H1 (cell line): ENCODE data around the gene USE1. TPM values are rescaled to one million over a fixed set of nuclear protein-coding genes. Genes with fewer than 3 reads are reported as not detected.

Experiments
- CTCF ChIA-PET: fragments of 300-600 bp; sonication (Branson Sonifier 250); formaldehyde crosslinking; loops from one replicate; lab custom pipeline; 2021; ENCODE audit not compliant: partially characterized antibody; lab: Charles Lee
- POLR2A ChIA-PET: fragments of 300-600 bp; sonication (Branson Sonifier 250); formaldehyde crosslinking; loops from one replicate; lab custom pipeline; 2021; ENCODE audit warnings: inconsistent platforms; ENCODE audit not compliant: partially characterized antibody; lab: Charles Lee
- DNase-seq, 2 experiments: peaks; one replicate each; pipeline versions ENCODE4 v3.0.0 to v3.0.0-alpha.2; 2010 to 2022; ENCODE audit warnings: low spot score in 2 of 2, low read depth in 1 of 2, mixed read lengths in 1 of 2
- FAIRE-seq: peaks from 2 replicates; lab custom pipeline; 2011; peaks lifted over from hg19 to GRCh38; lab: Jason Lieb, UNC
- H2AFZ ChIP-seq: 2 replicates; pipeline ENCODE4 v1.8.1; 2012; ENCODE audit warnings: low read length, inconsistent platforms
- H2AK5ac ChIP-seq: 2 replicates; pipeline ENCODE4 v1.6.1; 2013; ENCODE audit warnings: low read depth, low read length
- H2BK120ac ChIP-seq: replicated peaks from 2 replicates; pipeline ENCODE3; 2013; ENCODE audit warnings: low read depth, low read length, inconsistent platforms
- H2BK12ac ChIP-seq: 2 replicates; pipeline ENCODE4 v1.6.1; 2013; ENCODE audit warnings: low read depth, low read length
- H2BK15ac ChIP-seq: 2 replicates; pipeline ENCODE4 v1.6.1; 2013; ENCODE audit warnings: low read length
- H2BK20ac ChIP-seq: 2 replicates; pipeline ENCODE4 v1.6.1; 2013; ENCODE audit warnings: low read length
- H2BK5ac ChIP-seq: 2 replicates; pipeline ENCODE4 v1.6.1; 2013; ENCODE audit warnings: low read depth, low read length
- H3K14ac ChIP-seq: 2 replicates; pipeline ENCODE4 v1.6.1; 2013; ENCODE audit warnings: inconsistent platforms; ENCODE audit not compliant: insufficient read length
- H3K18ac ChIP-seq: 2 replicates; pipeline ENCODE4 v1.6.1; 2013; ENCODE audit warnings: low read length; ENCODE audit errors: extremely low read depth
- H3K23ac ChIP-seq: 2 replicates; pipeline ENCODE4 v1.6.1; 2013; ENCODE audit warnings: inconsistent platforms; ENCODE audit not compliant: insufficient read length
- H3K23me2 ChIP-seq: 2 replicates; pipeline ENCODE4 v1.6.1; 2013; ENCODE audit warnings: low read depth, low read length
- H3K27ac ChIP-seq: 2 replicates; pipeline ENCODE4 v1.6.1; 2011; ENCODE audit warnings: low read depth, low read length, inconsistent platforms
- H3K27me3 ChIP-seq, 4 experiments: replicated peaks in 1 of 4; 1 replicate in 1 of 4; 2 replicates in 3 of 4; pipeline versions ENCODE4 v1.6.1 to v1.8.1; 2011 to 2013; ENCODE audit warnings: low read length in 3 of 4, mild to moderate bottlenecking in 3 of 4, inconsistent platforms in 2 of 4, mixed read lengths in 2 of 4, moderate library complexity in 1 of 4; ENCODE audit not compliant: control insufficient read depth in 3 of 4, insufficient read depth in 3 of 4; ENCODE audit errors: extremely low read depth in 1 of 4
- H3K36me3 ChIP-seq, 4 experiments: 2 replicates each; pipeline versions ENCODE4 v1.6.1 to v1.8.1; 2011 to 2013; ENCODE audit warnings: mild to moderate bottlenecking in 4 of 4, low read length in 3 of 4, moderate library complexity in 2 of 4, control low read depth in 1 of 4, inconsistent platforms in 1 of 4; ENCODE audit not compliant: insufficient read depth in 4 of 4, control insufficient read depth in 2 of 4
- H3K4ac ChIP-seq: replicated peaks from 2 replicates; pipeline ENCODE3; 2013; ENCODE audit warnings: low read length, low read depth, mixed read lengths, inconsistent platforms; ENCODE audit not compliant: insufficient read length
- H3K4me1 ChIP-seq, 4 experiments: replicated peaks in 1 of 4; 1 replicate in 1 of 4; 2 replicates in 3 of 4; pipeline versions ENCODE4 v1.6.1 to v1.8.1; 2011 to 2013; ENCODE audit warnings: low read length in 3 of 4, inconsistent platforms in 2 of 4, mixed read lengths in 1 of 4; ENCODE audit not compliant: insufficient read depth in 4 of 4, control insufficient read depth in 3 of 4
- H3K4me2 ChIP-seq, 2 experiments: 2 replicates each; pipeline versions ENCODE4 v1.6.1 to v1.8.1; 2011 to 2013; ENCODE audit warnings: low read depth in 2 of 2, low read length in 2 of 2, control low read depth in 1 of 2, inconsistent platforms in 1 of 2, mild to moderate bottlenecking in 1 of 2; ENCODE audit not compliant: insufficient read depth in 1 of 2
- H3K4me3 ChIP-seq, 4 experiments: fragments of 200-600, 300-600 bp in 1 of 4; sonication (generic), shearing (Covaris generic), sonication (Bioruptor Twin) in 1 of 4; 2 replicates each; pipeline versions ENCODE4 v1.5.1 to v1.8.1; 2011 to 2016; ENCODE audit warnings: low read length in 4 of 4, low read depth in 3 of 4, control low read depth in 2 of 4, inconsistent platforms in 2 of 4, mild to moderate bottlenecking in 2 of 4, mixed read lengths in 1 of 4, moderate library complexity in 1 of 4; ENCODE audit not compliant: insufficient read depth in 2 of 4; ENCODE audit errors: extremely low read depth in 1 of 4
- H3K56ac ChIP-seq: replicated peaks from 2 replicates; pipeline ENCODE3; 2013; ENCODE audit warnings: low read depth, mild to moderate bottlenecking, mixed read lengths, low read length, inconsistent platforms; ENCODE audit not compliant: insufficient read length
- H3K79me1 ChIP-seq: 2 replicates; pipeline ENCODE4 v1.6.1; 2013; ENCODE audit warnings: low read depth, low read length, control low read depth
- H3K79me2 ChIP-seq, 2 experiments: 2 replicates each; pipeline versions ENCODE4 v1.6.1 to v1.8.1; 2012 to 2013; ENCODE audit warnings: low read length in 2 of 2, mild to moderate bottlenecking in 2 of 2, inconsistent platforms in 1 of 2; ENCODE audit not compliant: insufficient read depth in 2 of 2, control insufficient read depth in 1 of 2
- H3K9ac ChIP-seq, 4 experiments: replicated peaks in 1 of 4; 1 replicate in 1 of 4; 2 replicates in 3 of 4; pipeline versions ENCODE4 v1.6.1 to v1.8.1; 2011 to 2013; ENCODE audit warnings: low read depth in 3 of 4, low read length in 3 of 4, control low read depth in 2 of 4, mild to moderate bottlenecking in 2 of 4, moderate library complexity in 2 of 4, inconsistent platforms in 1 of 4; ENCODE audit errors: extremely low read depth in 1 of 4
- H3K9me3 ChIP-seq, 2 experiments: 2 replicates each; pipeline versions ENCODE4 v1.6.1 to v1.8.1; 2012 to 2013; ENCODE audit warnings: mild to moderate bottlenecking in 2 of 2, moderate library complexity in 2 of 2, control low read depth in 1 of 2, inconsistent platforms in 1 of 2, low read depth in 1 of 2, low read length in 1 of 2, mixed read lengths in 1 of 2; ENCODE audit not compliant: insufficient read depth in 2 of 2
- H4K20me1 ChIP-seq, 2 experiments: replicated peaks in 1 of 2; 2 replicates each; pipeline versions ENCODE3 to v1.8.1; 2011 to 2013; ENCODE audit warnings: inconsistent platforms in 2 of 2, low read length in 2 of 2, mild to moderate bottlenecking in 1 of 2; ENCODE audit not compliant: insufficient read depth in 2 of 2, control insufficient read depth in 1 of 2
- H4K5ac ChIP-seq: 2 replicates; pipeline ENCODE4 v1.6.1; 2013; ENCODE audit warnings: low read length, low read depth, mixed read lengths, inconsistent platforms; ENCODE audit not compliant: insufficient read length
- H4K8ac ChIP-seq: 2 replicates; pipeline ENCODE4 v1.8.0; 2013; ENCODE audit warnings: mild to moderate bottlenecking, moderate library complexity, low read length, inconsistent platforms; ENCODE audit not compliant: insufficient read depth; ENCODE audit errors: extremely low read depth
- H4K91ac ChIP-seq: replicated peaks from 2 replicates; pipeline ENCODE3; 2013; ENCODE audit warnings: low read length, mixed read lengths, inconsistent platforms; ENCODE audit not compliant: insufficient read length
- RNF2 ChIP-seq: fragments of 200-900, 300-1000 bp; sonication (generic); IDR thresholded peaks from 2 replicates; pipeline ENCODE4 v1.7.1; 2016; ENCODE audit warnings: borderline replicate concordance, low read depth, mild to moderate bottlenecking, antibody characterized with exemption, low read length; ENCODE audit not compliant: poor library complexity, severe bottlenecking; ENCODE audit errors: missing control alignments
- SP2 ChIP-seq: IDR thresholded peaks from 2 replicates; pipeline ENCODE4 v1.6.1; 2012; ENCODE audit warnings: mild to moderate bottlenecking, low read length, inconsistent platforms
- WGBS, 2 experiments: shearing (Covaris generic) in 1 of 2; methylation state at CpG; one replicate each; pipeline versions ENCODE4 v1.1.6 to v1.1.7; 2013 to 2015; ENCODE audit warnings: low lambda C conversion rate in 2 of 2, mixed read lengths in 2 of 2, inconsistent platforms in 1 of 2, low coverage in 1 of 2, missing lambda C conversion rate in 1 of 2; ENCODE audit not compliant: insufficient replicate concordance in 2 of 2, insufficient coverage in 1 of 2, insufficient read length in 1 of 2; ENCODE audit errors: extremely low coverage in 1 of 2, missing lambda C conversion rate in 1 of 2; 5-methylcytosine and 5-hydroxymethylcytosine counted together
- polyA plus RNA-seq, 7 experiments: library from polyadenylated mRNA; depleted of rRNA in 3 of 7; stranded (reverse) in 5 of 7; unstranded in 2 of 7; fragments of >200 nt in 5 of 7; fragments of 200-250 nt in 2 of 7; gene quantifications; 1 replicate in 5 of 7; 2 replicates in 1 of 7; 4 replicates in 1 of 7; pipeline versions ENCODE4 v1.2.1 to v1.2.3, GENCODE V29; 2011 to 2013; ENCODE audit warnings: missing spikeins in 2 of 7, mixed read lengths in 2 of 7
- total RNA-seq: library from RNA; stranded (reverse); fragmentation: NEBNext Ultra II Directional; extraction: Animal tissue kit (Norgen Biotek cat#: 25700); gene quantifications from 2 replicates; pipeline ENCODE4 v1.2.1, GENCODE V29; 2021

Gene USE1
- total and polyA plus RNA-seq, 2 of the 8 experiments (the other 6 are each of a cell fraction or from before 2014, with no cell fraction given): 8.7 to 13.9 TPM

DNA sequence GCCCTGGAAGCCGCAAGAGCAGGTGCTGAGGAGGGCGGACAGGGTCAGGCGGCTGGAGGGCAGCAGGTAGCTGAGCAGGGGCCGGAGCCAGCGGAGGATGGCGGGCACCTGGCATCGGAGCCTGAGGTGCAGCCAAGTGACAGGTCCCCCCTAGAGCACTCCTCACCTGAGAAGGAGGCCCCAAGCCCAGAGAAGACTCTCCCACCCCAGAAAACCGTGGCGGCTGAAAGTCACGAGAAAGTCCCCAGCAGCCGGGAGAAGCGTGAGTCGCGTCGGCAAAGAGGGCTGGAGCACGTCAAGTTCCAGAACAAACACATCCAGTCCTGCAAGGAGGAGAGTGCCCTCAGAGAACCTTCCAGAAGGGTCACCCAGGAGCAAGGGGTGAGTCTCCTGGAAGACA, 20.5 kb upstream of the USE1 start:
- Histone ChIP-seq H3K23me2 (peaks cover 2% of the 10 kb centered on the region; the same call in 1 of the 2 replicates), H3K79me1 (no peaks in the 10 kb centered on the region), H4K8ac (no peak overlapping the region), H3K18ac (no peak overlapping the region), H3K79me2 (no peaks in the 10 kb centered on the region), H3K4me3 (no peak overlapping the region), H3K56ac (no peak overlapping the region), H3K36me3 (peaks cover 13 to 36% (median 21%) of the 10 kb centered on the region in 4 experiments), H3K23ac (no peak overlapping the region), H3K27ac (no peak overlapping the region), H2AK5ac (no peak overlapping the region), H2AFZ (no peak overlapping the region), H2BK15ac (no peak overlapping the region), H3K27me3 (no peaks in the 10 kb centered on the region), H2BK5ac (no peak overlapping the region), H3K4me1 (no peaks in the 10 kb centered on the region; a peak in 2 of 7 replicates), H2BK20ac (no peak overlapping the region), H4K91ac (no peak overlapping the region), H3K14ac (no peak overlapping the region), H2BK12ac (no peak overlapping the region), H2BK120ac (no peak overlapping the region), H4K20me1 (peaks cover 3 to 5% of the 10 kb centered on the region in 2 experiments), H3K9ac (no peak overlapping the region), H3K4me2 (no peak overlapping the region), H3K9me3 (no peaks in the 10 kb centered on the region), H4K5ac (no peak overlapping the region), H3K4ac (no peak overlapping the region)
- WGBS, 2 experiments: 96% methylated on average over 13 of the region's 16 CpGs; no CpG with 5 or more reads in 1 of the 2 experiments
- FAIRE-seq (no peak), DNase-seq (no peak)
- CTCF ChIA-PET: no interaction called here
- POLR2A ChIA-PET: interaction anchor here (1.5 kb wide), 1 partner anchor 15 kb away, joined by 5 read pairs; no protein-coding TSS in a partner anchor
- no peak for TF ChIP-seq SP2
- no peak for TF ChIP-seq RNF2
